ENCODE results near the gene RASAL1.

RASAL1 gene

DNA sequence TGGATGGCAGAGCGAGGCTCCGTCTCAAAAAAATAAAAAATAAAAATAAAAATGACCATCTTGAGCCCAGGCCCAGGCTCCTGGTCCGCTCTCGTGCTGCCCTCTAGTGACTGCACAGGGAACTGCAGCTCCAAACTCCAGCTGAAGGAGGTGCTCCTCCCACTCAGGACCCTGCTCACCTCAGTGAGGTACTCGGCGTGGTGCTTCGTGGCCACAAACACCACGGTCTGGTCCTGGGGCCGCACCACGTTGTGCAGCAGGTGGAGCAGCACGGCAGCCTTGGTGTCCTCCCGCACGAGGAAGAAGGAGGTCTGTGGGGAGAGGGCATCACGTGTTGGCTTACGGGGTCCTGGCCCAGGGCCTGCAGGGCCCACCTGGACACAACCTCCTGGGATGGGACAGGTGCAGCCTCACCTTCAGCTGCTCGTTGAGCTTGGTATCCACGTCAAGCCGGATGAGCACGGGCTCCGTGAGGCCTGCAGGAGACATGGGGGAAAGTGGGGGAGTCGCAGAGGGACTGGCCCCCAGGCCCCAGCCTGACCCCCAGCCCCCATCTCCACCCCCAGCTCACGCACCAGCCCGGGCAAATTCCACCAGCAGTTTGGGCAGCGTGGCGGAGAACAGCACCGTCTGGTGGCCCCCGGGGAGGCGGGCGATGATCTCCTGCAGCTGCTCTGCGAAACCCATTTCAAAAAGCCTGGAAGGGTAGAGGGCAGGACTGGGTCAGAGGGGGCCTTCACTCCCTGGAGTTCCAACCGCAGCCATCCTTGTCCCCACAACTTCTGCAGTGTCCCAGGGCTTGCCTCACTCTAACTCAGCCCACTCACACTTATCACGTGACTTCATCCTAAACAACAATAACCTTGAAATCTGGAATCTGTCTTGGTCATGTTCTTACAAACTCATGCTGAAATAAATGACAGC is 39.2 kb upstream of the RASAL1 start:
- Histone ChIP-seq H3K27me3 (ENCODE audit: insufficient read depth, low read length) (no peaks in the 10 kb centered on the region), H2BK12ac (ENCODE audit: low read length) (no peak overlapping the region), H3K9me3 (ENCODE audit: insufficient read depth, low read depth, low read length) (no peaks in the 10 kb centered on the region), H3K18ac (ENCODE audit: low read length) (no peak overlapping the region), H3K79me1 (ENCODE audit: low read length) (no peaks in the 10 kb centered on the region), H3K9ac (ENCODE audit: low read length) (no peak overlapping the region), H3K4ac (ENCODE audit: low read depth, low read length) (no peak overlapping the region), H4K12ac (ENCODE audit: low read depth, low read length) (no peak overlapping the region), H3K23ac (ENCODE audit: low read length) (no peak overlapping the region), H3K4me2 (ENCODE audit: low read length) (no peak overlapping the region), H3K14ac (ENCODE audit: low read length) (no peak overlapping the region), H2AK5ac (ENCODE audit: low read length) (no peak overlapping the region), H3K36me3 (ENCODE audit: control insufficient read depth in 1 of 2, insufficient read depth in 2 of 2, low read length in 2 of 2) (peaks cover 69 to 82% of the 10 kb centered on the region in 2 experiments), H2AFZ (ENCODE audit: insufficient read depth, low read length, poor library complexity) (no peak overlapping the region), H4K8ac (ENCODE audit: low read depth, low read length) (no peak overlapping the region), H2BK120ac (ENCODE audit: insufficient read depth, low read length, poor library complexity) (no peak overlapping the region), H4K91ac (ENCODE audit: low read depth, low read length) (no peak overlapping the region), H2BK5ac (ENCODE audit: low read depth, low read length, poor library complexity) (no peak overlapping the region), H3K4me3 (ENCODE audit: low read depth, low read length) (no peak overlapping the region), H3K4me1 (ENCODE audit: control insufficient read depth in 1 of 2, insufficient read depth in 2 of 2, low read length in 2 of 2) (no peaks in the 10 kb centered on the region), H3K27ac (ENCODE audit: low read depth, low read length) (no peak overlapping the region), H3K79me2 (ENCODE audit: control insufficient read depth, insufficient read depth, low read length, poor library complexity) (no peaks in the 10 kb centered on the region)
- WGBS (ENCODE audit: extremely low coverage, insufficient coverage, insufficient read length): no CpG with 5 or more reads among the region's 32 CpGs
- peak; percentile 57 to 83 for DNase-seq

DNA sequence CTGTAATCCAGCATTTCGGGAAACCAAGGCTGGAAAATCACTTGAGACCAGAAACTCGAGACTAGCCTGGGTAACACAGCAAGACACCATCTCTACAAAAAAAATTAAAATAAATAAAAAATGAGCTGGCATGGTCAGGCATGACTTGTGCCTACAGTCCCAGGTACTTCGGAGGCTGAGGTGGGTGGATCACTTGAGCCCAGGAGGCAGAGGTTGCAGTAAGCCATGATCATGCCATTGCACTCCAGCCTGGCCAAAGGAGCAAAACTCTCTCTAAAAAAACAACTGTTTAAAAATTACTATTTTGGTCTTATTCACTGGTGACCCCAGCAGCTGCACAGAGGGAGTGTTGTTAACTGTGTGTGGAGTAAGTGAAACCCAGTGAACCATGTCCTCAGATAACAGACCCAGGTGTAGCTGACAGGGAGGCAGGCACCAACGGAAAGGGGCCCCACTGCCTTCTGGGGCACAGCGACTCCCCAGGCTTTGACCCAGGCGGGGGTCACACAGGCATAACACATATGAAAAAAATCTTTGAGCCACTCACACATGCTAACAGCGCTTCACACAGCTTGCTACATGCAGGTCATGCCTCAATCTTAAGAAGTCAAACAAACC is 37.6 kb upstream of the RASAL1 start:
- no peaks in the 10 kb centered on the region for H3K9me3 ChIP-seq (ENCODE audit: insufficient read depth, low read depth, low read length)
- no peak overlapping the region for H2BK120ac ChIP-seq (ENCODE audit: insufficient read depth, low read length, poor library complexity)
- no CpG with 5 or more reads among the region's 7 CpGs for WGBS (ENCODE audit: extremely low coverage, insufficient coverage, insufficient read length)
- no peaks in the 10 kb centered on the region for H3K27me3 ChIP-seq (ENCODE audit: insufficient read depth, low read length)
- no peak overlapping the region for H4K91ac ChIP-seq (ENCODE audit: low read depth, low read length)
- H3K4me3 ChIP-seq (ENCODE audit: low read depth, low read length): no peak overlapping the region
- no peaks in the 10 kb centered on the region for H3K79me2 ChIP-seq (ENCODE audit: control insufficient read depth, insufficient read depth, low read length, poor library complexity)
- H2BK5ac ChIP-seq (ENCODE audit: low read depth, low read length, poor library complexity): no peak overlapping the region
- no peak overlapping the region for H3K9ac ChIP-seq (ENCODE audit: low read length)
- H3K14ac ChIP-seq (ENCODE audit: low read length): no peak overlapping the region
- H2AFZ ChIP-seq (ENCODE audit: insufficient read depth, low read length, poor library complexity): no peak overlapping the region
- no peak overlapping the region for H3K27ac ChIP-seq (ENCODE audit: low read depth, low read length)
- H3K36me3 ChIP-seq (ENCODE audit: control insufficient read depth in 1 of 2, insufficient read depth in 2 of 2, low read length in 2 of 2): peaks cover 70 to 83% of the 10 kb centered on the region in 2 experiments
- H3K4me2 ChIP-seq (ENCODE audit: low read length): no peak overlapping the region
- H4K8ac ChIP-seq (ENCODE audit: low read depth, low read length): no peak overlapping the region
- H3K4ac ChIP-seq (ENCODE audit: low read depth, low read length): no peak overlapping the region
- H2AK5ac ChIP-seq (ENCODE audit: low read length): no peak overlapping the region
- no peak overlapping the region for H4K12ac ChIP-seq (ENCODE audit: low read depth, low read length)
- no peaks in the 10 kb centered on the region for H3K79me1 ChIP-seq (ENCODE audit: low read length)
- no peak overlapping the region for H2BK12ac ChIP-seq (ENCODE audit: low read length)
- H3K23ac ChIP-seq (ENCODE audit: low read length): no peak overlapping the region
- no peak for DNase-seq
- no peaks in the 10 kb centered on the region for H3K4me1 ChIP-seq (ENCODE audit: control insufficient read depth in 1 of 2, insufficient read depth in 2 of 2, low read length in 2 of 2)
- H3K18ac ChIP-seq (ENCODE audit: low read length): no peak overlapping the region

DNA sequence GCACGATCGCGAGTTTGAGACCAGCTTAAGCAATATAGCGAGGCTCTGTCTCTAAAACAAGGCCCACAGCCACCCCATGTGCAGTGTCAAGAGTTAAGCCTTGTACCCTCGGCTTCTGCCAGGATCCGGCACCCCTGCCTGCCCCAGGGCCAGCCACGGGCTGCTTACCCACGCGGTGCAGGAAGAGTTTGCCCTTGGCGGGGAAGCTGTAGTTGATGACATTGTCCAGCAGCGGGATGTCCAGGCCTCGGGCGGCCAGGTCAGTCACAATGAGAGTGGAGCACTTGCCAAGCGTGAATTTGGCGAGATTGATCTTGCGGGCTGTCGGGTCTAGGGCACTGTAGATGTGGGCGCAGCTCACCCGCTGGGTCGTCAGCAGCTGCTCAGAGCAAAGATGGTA is 36.6 kb upstream of the RASAL1 start:
- H2BK5ac ChIP-seq (ENCODE audit: low read depth, low read length, poor library complexity): no peak overlapping the region
- H2AFZ ChIP-seq (ENCODE audit: insufficient read depth, low read length, poor library complexity): no peak overlapping the region
- H3K18ac ChIP-seq (ENCODE audit: low read length): no peak overlapping the region
- no peaks in the 10 kb centered on the region for H3K79me2 ChIP-seq (ENCODE audit: control insufficient read depth, insufficient read depth, low read length, poor library complexity)
- no peak overlapping the region for H3K4me3 ChIP-seq (ENCODE audit: low read depth, low read length)
- H2BK120ac ChIP-seq (ENCODE audit: insufficient read depth, low read length, poor library complexity): no peak overlapping the region
- no peak overlapping the region for H4K91ac ChIP-seq (ENCODE audit: low read depth, low read length)
- peaks cover 72 to 82% of the 10 kb centered on the region in 2 experiments for H3K36me3 ChIP-seq (ENCODE audit: control insufficient read depth in 1 of 2, insufficient read depth in 2 of 2, low read length in 2 of 2)
- no peak overlapping the region for H4K12ac ChIP-seq (ENCODE audit: low read depth, low read length)
- H3K4me1 ChIP-seq (ENCODE audit: control insufficient read depth in 1 of 2, insufficient read depth in 2 of 2, low read length in 2 of 2): no peaks in the 10 kb centered on the region
- no peaks in the 10 kb centered on the region for H3K27me3 ChIP-seq (ENCODE audit: insufficient read depth, low read length)
- no peaks in the 10 kb centered on the region for H3K79me1 ChIP-seq (ENCODE audit: low read length)
- no peak overlapping the region for H3K4me2 ChIP-seq (ENCODE audit: low read length)
- H3K27ac ChIP-seq (ENCODE audit: low read depth, low read length): no peak overlapping the region
- no peaks in the 10 kb centered on the region for H3K9me3 ChIP-seq (ENCODE audit: insufficient read depth, low read depth, low read length)
- no peak overlapping the region for H3K4ac ChIP-seq (ENCODE audit: low read depth, low read length)
- H4K8ac ChIP-seq (ENCODE audit: low read depth, low read length): no peak overlapping the region
- no peak overlapping the region for H3K14ac ChIP-seq (ENCODE audit: low read length)
- no peak overlapping the region for H3K9ac ChIP-seq (ENCODE audit: low read length)
- H2BK12ac ChIP-seq (ENCODE audit: low read length): no peak overlapping the region
- H2AK5ac ChIP-seq (ENCODE audit: low read length): no peak overlapping the region
- no CpG with 5 or more reads among the region's 20 CpGs for WGBS (ENCODE audit: extremely low coverage, insufficient coverage, insufficient read length)
- no peak overlapping the region for H3K23ac ChIP-seq (ENCODE audit: low read length)
- no peak for DNase-seq

DNA sequence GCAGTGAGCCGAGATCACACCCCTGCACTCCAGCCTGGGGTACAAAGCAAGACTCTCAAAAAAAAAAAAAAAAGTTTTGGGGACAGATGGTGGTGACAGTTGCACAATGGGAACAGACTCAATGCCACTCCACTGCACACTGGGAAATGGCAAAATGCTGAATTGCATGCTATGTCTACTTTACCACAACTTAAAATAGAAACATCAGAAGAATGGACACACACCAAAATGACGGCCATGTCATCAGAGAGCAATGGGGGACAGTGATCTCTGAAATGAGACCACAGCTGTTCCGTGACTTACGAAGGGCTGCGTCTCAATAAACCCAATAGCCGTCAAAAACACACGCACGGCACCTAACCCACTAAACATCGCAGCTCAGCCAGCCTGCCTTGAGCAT is 36.0 kb upstream of the RASAL1 start:
- Histone ChIP-seq H3K14ac (ENCODE audit: low read length) (no peak overlapping the region), H4K8ac (ENCODE audit: low read depth, low read length) (no peak overlapping the region), H4K12ac (ENCODE audit: low read depth, low read length) (no peak overlapping the region), H3K18ac (ENCODE audit: low read length) (no peak overlapping the region), H2AFZ (ENCODE audit: insufficient read depth, low read length, poor library complexity) (no peak overlapping the region), H2BK5ac (ENCODE audit: low read depth, low read length, poor library complexity) (no peak overlapping the region), H4K91ac (ENCODE audit: low read depth, low read length) (no peak overlapping the region), H2BK120ac (ENCODE audit: insufficient read depth, low read length, poor library complexity) (no peak overlapping the region), H3K9ac (ENCODE audit: low read length) (no peak overlapping the region), H2BK12ac (ENCODE audit: low read length) (no peak overlapping the region), H3K9me3 (ENCODE audit: insufficient read depth, low read depth, low read length) (no peaks in the 10 kb centered on the region), H3K4me1 (ENCODE audit: control insufficient read depth in 1 of 2, insufficient read depth in 2 of 2, low read length in 2 of 2) (no peaks in the 10 kb centered on the region), H3K4ac (ENCODE audit: low read depth, low read length) (no peak overlapping the region), H2AK5ac (ENCODE audit: low read length) (no peak overlapping the region), H3K79me1 (ENCODE audit: low read length) (no peaks in the 10 kb centered on the region), H3K4me2 (ENCODE audit: low read length) (no peak overlapping the region), H3K79me2 (ENCODE audit: control insufficient read depth, insufficient read depth, low read length, poor library complexity) (no peaks in the 10 kb centered on the region), H3K36me3 (ENCODE audit: control insufficient read depth in 1 of 2, insufficient read depth in 2 of 2, low read length in 2 of 2) (peaks cover 65 to 76% of the 10 kb centered on the region in 2 experiments), H3K27ac (ENCODE audit: low read depth, low read length) (no peak overlapping the region), H3K4me3 (ENCODE audit: low read depth, low read length) (no peak overlapping the region), H3K23ac (ENCODE audit: low read length) (no peak overlapping the region), H3K27me3 (ENCODE audit: insufficient read depth, low read length) (no peaks in the 10 kb centered on the region)
- no peak for DNase-seq
- no CpG with 5 or more reads among the region's 9 CpGs for WGBS (ENCODE audit: extremely low coverage, insufficient coverage, insufficient read length)
